ENCODE data around the gene LGALS3BP.
"Not testable (repeated sequence)": the region's sequence is repeated elsewhere in the genome, so short reads cannot be mapped to it uniquely, and the experiment has no call there.

LGALS3BP gene

GRCh38 chr17:78977997-78978973 lies 1.4 kb downstream of the LGALS3BP start:
- DNase-seq, result no peak

DNA sequence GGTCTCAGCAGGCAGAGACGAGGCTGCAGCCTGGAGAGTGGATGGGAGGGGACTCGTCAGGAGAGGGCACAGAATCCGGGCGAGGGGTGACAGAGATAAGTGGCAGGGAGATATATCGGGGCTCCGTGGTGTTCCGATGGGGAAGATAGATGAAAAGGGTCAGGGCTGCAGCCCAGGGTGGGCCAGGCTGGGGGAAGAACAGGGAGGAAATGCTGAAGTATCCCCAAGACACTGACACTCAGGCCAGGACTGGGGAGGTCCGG lies 2.1 kb downstream of the LGALS3BP start:
- DNase-seq, result no peak

DNA sequence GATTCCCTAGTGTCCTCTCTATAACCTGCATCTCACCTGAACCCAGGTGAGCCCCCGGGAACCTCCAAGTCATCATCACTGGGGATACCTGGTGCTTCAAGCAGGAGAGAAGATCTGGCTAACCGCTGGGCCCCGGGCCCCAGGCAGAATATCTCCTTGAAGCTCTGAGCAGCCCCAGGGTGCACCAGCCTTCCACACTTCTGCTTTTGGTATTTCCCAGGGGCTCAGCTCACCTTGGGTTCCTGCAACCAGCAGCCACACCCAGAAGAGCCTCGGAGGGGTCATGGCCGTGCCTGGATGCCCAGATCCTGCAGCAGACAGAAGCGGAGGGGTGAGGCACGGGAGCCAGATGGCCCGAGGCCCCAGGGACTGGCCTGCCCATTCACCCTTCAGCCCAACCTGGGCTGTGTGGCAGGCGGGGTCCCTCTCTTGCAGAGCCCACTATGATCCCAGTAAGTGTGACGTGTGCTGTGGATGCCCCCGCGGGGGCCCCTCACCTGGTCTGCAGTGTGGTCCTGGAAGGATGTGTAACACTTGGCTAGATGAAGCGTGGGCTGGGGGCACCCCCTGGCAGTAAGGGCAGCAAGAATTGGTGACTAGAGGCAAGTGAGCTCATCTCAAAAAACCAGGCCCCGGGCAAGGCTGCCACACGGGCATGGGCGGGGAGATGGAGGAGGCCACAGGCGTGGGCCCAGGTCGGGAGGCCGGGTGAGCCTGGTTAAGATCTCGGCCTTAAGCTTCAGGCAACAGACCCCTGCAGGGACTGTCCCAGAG lies 2.6 kb downstream of the LGALS3BP start:
- no peak for DNase-seq

- DNase-seq, result no peak
Measured at GRCh38 chr17:78974635-78975591, 4.8 kb downstream of the LGALS3BP start.

DNA sequence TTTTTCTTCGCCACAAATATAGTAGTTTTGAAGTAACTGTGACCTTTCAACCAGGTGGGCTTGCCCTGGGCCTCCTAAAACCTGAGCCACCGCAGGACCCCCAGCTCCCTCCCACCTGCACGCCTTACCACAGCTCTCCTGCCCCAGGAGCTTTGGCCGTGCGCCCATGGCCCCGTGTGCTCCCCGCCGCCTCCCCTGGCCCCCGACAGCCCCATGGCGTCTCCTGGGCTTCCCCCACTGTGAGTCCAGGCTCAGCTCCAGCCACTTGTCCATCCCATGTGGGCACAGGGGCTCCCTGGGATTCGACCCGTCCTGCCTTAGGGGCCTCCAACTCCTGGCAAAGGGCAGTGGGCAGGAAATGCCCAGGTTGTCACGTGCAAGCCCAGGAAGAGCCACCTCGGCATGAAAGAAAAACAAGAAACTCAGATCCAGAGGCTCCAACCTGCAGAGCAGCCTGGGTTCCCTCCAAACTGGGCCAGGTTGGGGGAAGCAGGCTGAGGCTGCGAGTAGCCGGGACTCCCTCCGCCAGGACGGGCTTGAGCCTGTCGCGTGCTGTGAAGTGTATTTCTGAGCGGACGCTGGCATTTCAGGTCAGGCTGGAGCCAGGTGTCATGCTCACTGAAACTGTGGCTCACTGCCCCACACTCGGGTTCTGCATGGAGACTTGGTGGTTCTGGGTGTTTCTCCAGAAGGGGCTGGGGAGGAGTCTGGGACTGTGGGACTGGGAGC lies 5.8 kb downstream of the LGALS3BP start:
- DNase-seq, result no peak

GRCh38 chr17:78973196-78973595 lies 6.5 kb downstream of the LGALS3BP start:
- no peak for DNase-seq

DNA sequence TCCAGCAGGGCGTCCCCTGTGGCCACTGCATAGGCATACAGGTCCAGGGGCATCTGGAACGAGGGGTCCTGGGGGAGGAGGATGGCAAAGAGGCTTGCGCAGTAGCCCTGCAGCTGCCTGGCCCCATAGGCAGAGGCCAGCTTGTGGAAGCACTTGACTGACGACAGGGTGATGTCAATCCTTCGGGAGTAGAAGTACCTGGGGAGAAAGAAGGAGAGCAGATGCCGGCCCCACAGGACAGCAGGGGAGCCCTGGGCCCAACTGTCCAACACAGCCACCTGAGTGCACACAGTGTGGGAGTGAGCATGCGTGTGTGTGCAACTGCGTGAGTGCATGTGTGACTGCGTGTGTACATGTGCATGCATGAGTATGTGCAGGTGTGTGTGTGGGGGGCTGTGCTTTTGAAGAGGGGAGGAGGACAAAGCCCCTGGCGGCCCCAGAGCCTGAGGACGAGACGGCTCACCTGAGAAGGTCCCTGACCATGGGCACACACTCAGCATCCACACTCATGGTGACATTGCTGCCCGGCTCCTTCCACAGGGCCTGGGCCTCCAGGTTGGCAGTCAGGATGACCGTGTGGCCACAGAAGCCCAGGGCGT lies 7.1 kb downstream of the LGALS3BP start:
- no peak for DNase-seq

DNA sequence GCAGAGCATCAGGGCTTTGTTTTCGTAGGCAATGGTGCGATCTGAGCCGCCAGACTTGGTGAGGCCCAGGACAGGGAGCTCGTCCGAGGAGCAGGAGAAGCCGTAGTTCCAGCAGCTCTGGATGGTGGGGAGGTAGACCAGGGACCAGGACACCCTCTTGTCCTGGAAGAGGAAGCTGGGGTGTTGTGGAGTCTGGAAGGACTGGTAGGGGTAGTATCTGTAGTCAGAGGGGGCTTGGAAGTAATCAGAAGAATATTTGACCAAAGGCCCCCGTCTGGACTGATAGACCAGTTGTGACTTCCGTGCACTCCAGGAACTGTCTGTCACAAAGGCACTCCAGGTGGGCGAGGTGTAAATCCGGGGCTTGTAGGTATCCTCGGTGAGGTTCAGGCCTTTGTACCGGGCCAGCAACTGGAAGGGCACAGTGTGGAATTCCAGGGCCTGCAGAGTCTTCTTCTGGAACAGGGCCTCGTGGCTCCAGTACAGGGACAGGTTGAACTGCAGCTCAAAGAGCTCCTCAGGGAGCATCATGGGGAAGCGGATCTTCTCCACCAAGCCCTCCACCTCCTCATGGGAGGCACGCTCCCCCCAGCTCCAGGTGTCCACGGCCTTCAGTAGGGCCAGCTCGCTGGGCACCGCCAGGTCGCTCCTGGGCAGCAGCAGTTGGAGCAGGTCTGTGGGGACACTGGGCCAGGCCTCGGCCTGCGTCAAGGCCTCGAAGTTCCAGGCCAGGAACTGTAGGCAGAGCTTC lies 7.8 kb downstream of the LGALS3BP start:
- DNase-seq, result no peak

GRCh38 chr17:78970834-78971755 lies 8.6 kb downstream of the LGALS3BP start:
- DNase-seq, result peak; percentile 73

- DNase-seq, result no peak
Measured at GRCh38 chr17:78969865-78970264, 9.9 kb downstream of the LGALS3BP start.

DNA sequence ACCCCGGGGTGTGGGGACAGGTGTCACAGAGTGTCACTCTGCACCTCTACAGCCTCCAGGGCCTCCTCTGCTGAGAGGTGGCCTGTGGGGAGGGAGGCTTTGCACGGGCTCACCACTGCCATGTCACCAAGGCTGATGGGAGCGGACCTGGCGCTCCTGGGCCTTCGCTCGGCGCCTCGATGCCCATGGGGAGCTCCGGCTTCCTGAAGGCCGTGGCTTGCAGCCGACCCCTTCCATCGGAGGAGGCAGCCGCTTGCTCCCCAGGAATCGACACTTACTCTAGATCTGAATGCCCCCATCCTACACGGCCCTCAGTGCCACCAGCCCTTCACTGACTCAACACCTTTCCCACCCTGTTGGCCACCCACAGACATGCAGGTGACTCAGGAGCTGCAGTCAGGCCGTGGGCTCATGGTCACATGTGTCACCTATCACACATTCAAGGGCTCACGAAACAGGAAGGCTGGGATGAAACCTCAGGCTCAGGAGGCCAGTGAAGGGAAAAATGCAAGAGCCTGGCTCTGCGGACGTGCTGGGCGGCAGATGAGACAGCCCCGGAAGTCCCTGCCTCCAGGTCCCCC lies 11.9 kb downstream of the LGALS3BP start:
- no peak for DNase-seq

GRCh38 chr17:78966910-78967600 lies 12.7 kb downstream of the LGALS3BP start:
- no peak for DNase-seq

DNA sequence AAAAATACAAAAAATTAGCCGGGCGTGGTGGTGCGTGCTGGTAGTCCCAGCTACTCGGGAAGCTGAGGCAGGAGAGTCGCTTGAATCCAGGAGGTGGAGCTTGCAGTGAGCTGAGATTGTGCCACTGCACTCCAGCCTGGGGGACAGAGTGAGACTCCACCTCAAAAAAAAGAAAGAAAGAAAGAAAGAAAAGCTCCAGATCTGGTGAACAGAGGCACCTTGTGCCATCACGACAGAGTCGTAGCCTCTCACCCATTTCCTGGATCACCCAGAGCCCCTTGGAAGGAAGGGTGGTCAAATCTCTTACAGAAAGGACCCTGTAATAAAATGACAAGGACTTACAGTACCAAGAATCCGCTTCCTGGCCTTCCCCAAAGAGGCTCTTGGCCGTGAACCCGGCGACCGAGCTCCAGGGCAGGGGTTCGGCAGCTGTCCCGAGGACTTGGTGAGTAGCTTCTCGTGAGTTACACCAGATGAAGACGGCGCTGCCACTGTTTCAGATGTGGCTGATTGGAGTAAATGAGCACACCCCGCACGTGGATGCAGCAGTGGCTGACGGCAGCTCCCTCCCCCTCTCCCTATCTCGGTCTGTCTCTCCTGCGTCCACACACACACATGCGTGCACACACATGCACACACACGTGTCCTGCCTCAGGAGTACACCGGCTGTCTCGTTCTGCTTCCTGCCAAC lies 13.5 kb downstream of the LGALS3BP start:
- no peak for DNase-seq

- DNase-seq, result no peak
Measured at GRCh38 chr17:78965491-78965924, 14.2 kb downstream of the LGALS3BP start.

DNA sequence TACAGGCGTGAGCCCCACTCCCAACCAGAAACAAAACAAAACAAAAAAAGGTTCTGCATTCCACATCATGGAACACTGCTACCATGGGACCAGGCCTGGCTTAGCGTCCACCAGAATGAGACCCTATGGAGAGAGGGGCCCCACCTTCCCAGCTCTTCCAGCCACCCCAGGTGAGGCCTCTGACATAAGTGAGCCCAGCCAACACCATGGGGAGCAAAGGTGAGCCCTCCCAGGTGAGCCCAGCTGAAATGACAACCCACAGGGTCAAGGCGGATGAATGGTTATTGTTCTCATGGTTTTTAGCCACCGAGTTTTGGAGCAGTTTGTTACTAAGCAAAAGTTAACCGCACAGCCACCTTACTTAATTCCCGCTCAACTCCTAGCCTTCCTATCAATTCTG lies 16.3 kb downstream of the LGALS3BP start:
- no peak for DNase-seq

DNA sequence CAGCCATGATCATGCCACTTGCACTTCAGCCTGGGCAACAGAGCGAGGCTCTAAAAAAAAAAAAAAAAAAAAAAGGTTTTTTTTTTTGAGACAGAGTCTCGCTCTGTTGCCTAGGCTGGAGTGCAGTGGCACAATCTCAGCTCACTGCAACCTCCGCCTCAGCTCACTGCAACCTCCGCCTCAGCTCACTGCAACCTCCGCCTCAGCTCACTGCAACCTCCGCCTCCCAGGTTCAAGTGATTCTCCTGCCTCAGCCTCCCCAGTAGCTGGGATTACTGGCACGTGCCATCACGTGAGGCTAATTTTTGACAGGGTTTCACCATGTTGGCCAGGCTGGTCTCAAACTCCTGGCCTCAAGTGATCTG lies 16.8 kb downstream of the LGALS3BP start:
- not testable (repeated sequence) for DNase-seq

DNA sequence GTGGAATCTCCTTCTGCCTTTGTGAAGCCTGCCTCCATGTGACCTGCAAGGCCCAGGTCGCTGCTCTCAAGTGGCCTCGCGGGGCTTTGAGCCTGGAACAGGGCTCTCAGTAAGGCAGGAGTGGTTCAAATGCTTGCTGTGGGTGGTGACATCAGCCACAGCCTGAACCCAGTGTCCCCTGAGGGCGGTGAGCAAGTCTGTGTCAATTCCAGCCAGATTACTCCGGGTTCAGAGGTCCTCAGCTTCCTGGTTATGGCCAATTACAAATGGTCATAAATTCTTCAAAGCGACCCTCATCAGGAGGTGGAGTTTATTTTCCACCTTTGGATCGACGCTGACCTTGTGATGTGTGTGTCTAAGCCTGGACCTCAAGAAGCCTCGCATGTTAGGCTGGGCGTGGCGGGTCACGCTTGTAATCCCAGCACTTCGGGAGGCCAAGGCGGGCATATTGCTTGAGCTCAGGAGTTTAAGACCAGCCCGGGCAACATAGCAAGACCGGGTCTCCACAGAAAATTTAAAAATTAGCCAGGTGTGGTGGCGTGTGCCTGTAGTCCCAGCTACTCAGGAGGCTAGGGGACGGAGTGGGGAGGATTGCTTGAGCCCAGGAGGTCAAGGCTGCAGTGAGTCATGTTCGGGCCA lies 17.3 kb downstream of the LGALS3BP start:
- DNase-seq, result no peak

GRCh38 chr17:78961571-78961970 lies 18.2 kb downstream of the LGALS3BP start:
- no peak for DNase-seq
